ENCODE results near the gene ICA1. TPM values are rescaled to one million over a fixed set of nuclear protein-coding genes. Genes with fewer than 3 reads are reported as not detected.

The ICA1 gene
- total RNA-seq, 1 experiment from 2014 or later: 3.2 TPM

DNA sequence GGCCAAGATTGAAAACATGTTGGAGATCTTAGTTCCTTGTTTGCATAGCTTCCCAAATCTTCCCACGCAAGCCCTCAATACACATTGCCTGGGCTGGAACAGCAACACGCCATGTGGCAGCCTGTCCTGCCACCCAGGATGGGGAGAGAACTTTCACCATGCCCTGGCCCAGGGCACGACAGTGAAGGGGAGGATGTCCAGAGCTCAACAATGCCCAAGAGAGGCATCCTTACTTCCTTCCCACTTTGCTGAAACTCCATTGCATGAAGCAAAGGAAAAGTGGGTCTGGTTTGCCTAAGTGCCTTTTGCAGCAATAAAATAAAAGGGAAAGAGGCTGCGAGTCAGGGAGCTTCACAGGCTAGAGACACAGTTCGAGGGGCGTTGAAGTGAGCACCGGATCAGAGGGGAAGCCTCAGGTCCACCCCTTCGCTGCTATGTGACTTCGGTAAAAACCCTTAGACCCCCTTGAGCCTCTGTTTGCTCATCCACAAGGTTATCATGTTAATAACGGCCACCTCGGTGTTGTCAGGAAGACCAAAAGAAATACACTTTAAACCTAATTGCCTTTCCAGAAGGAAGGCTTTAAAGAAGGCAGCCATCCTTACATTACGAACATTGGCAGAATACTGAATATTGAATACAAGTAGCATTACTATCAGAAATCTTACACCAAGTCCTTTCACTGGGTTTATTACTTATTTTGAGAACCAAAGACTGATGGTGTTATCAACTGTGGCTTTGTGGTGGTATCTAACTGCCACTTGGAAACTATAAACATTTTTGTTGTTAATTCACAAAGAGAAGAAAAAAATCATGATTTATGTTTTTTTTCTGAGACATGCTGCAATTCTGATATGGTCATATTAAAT, 133.3 kb downstream of the ICA1 start:
- TF ChIP-seq EZH2phosphoT487 (IDR thresholded peaks at IDR 0.05; ENCODE audit: borderline replicate concordance, low read length): no peak
- TF ChIP-seq EZH2 (IDR thresholded peaks at IDR 0.05; ENCODE audit: low read length, unreplicated experiment): no peak
- TF ChIP-seq, protein P1, sequence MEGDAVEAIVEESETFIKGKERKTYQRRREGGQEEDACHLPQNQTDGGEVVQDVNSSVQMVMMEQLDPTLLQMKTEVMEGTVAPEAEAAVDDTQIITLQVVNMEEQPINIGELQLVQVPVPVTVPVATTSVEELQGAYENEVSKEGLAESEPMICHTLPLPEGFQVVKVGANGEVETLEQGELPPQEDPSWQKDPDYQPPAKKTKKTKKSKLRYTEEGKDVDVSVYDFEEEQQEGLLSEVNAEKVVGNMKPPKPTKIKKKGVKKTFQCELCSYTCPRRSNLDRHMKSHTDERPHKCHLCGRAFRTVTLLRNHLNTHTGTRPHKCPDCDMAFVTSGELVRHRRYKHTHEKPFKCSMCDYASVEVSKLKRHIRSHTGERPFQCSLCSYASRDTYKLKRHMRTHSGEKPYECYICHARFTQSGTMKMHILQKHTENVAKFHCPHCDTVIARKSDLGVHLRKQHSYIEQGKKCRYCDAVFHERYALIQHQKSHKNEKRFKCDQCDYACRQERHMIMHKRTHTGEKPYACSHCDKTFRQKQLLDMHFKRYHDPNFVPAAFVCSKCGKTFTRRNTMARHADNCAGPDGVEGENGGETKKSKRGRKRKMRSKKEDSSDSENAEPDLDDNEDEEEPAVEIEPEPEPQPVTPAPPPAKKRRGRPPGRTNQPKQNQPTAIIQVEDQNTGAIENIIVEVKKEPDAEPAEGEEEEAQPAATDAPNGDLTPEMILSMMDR (conservative IDR thresholded peaks at IDR 0.05; ENCODE audit: low read depth, low read length): no peak
- DNase-seq (no peak), ATAC-seq (no peak)
- ChIA-PET CTCF (no interaction called here), POLR2A (ENCODE audit: unreplicated experiment) (no interaction called here)
- H3K4me3 ChIP-seq (ENCODE audit: low read length): no peak overlapping the region
- no peaks in the 10 kb centered on the region for H3K36me3 ChIP-seq (ENCODE audit: low read depth, low read length)
- no peak overlapping the region for H3K9ac ChIP-seq (ENCODE audit: low read length)
- BruUV-seq (replicated peaks): no TSS peak
- H3K27me3 ChIP-seq (ENCODE audit: low read length): no peaks in the 10 kb centered on the region
- H3F3A ChIP-seq (ENCODE audit: low read length, unreplicated experiment): no peaks in the 10 kb centered on the region
- H3K9me3 ChIP-seq (ENCODE audit: low read length): no peaks in the 10 kb centered on the region
- H3K4me2 ChIP-seq (ENCODE audit: low read length): no peak overlapping the region
- no peaks in the 10 kb centered on the region for H3K4me1 ChIP-seq (ENCODE audit: insufficient read depth, low read length)
- intact Hi-C loops (cut with micrococcal nuclease): no loop called here
- H2AFZ ChIP-seq (ENCODE audit: low read length): no peak overlapping the region
- H3K27ac ChIP-seq (ENCODE audit: low read length): no peak overlapping the region
- H3K9me2 ChIP-seq (replicated peaks; ENCODE audit: low read length): no peaks in the 10 kb centered on the region
- no peaks in the 10 kb centered on the region for H3K79me2 ChIP-seq (ENCODE audit: low read length)
- no peaks in the 10 kb centered on the region for H4K20me1 ChIP-seq (ENCODE audit: low read length)

DNA sequence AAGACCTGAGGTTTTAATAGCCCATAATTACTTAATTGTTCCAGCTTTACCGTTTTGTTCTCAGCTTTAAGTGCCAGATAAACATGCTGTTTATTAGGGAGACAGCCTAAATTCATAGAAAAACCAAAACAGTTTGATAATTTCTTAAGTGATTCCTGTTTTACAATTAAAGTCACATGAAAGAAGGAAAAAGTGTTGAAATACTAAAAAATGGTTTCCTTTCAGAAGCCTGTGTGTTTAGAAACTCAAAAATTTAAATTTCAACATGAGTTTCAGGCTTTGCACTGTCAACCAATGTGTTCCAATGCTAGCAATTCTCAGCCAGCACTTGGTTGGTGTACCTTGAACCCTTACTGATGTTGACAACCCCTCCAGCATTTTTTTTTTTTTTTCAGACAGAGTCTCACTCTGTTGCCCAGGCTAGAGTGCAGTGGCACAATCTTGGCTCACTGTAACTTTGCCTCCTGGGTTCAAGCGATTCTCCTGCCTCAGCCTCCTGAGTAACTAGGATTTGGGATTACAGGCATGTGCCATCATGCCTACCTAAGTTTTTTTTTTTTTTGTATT, 135.3 kb downstream of the ICA1 start:
- no peaks in the 10 kb centered on the region for H3K4me1 ChIP-seq (ENCODE audit: insufficient read depth, low read length)
- intact Hi-C loops (cut with micrococcal nuclease): no loop called here
- TF ChIP-seq EZH2phosphoT487 (IDR thresholded peaks at IDR 0.05; ENCODE audit: borderline replicate concordance, low read length) (no peak), EZH2 (IDR thresholded peaks at IDR 0.05; ENCODE audit: low read length, unreplicated experiment) (no peak)
- TF ChIP-seq, protein P1 (conservative IDR thresholded peaks at IDR 0.05; ENCODE audit: low read depth, low read length): no peak
- ATAC-seq (no peak), DNase-seq (no peak)
- H3K27ac ChIP-seq (ENCODE audit: low read length): no peak overlapping the region
- H3K27me3 ChIP-seq (ENCODE audit: low read length): no peaks in the 10 kb centered on the region
- no peak overlapping the region for H3K9ac ChIP-seq (ENCODE audit: low read length)
- no peaks in the 10 kb centered on the region for H3K36me3 ChIP-seq (ENCODE audit: low read depth, low read length)
- no peak overlapping the region for H3K4me2 ChIP-seq (ENCODE audit: low read length)
- ChIA-PET POLR2A (ENCODE audit: unreplicated experiment) (no interaction called here), CTCF (no interaction called here)
- H3F3A ChIP-seq (ENCODE audit: low read length, unreplicated experiment): no peaks in the 10 kb centered on the region
- H3K9me2 ChIP-seq (replicated peaks; ENCODE audit: low read length): no peaks in the 10 kb centered on the region
- H4K20me1 ChIP-seq (ENCODE audit: low read length): no peaks in the 10 kb centered on the region
- H2AFZ ChIP-seq (ENCODE audit: low read length): no peak overlapping the region
- no peaks in the 10 kb centered on the region for H3K9me3 ChIP-seq (ENCODE audit: low read length)
- H3K79me2 ChIP-seq (ENCODE audit: low read length): no peaks in the 10 kb centered on the region
- H3K4me3 ChIP-seq (ENCODE audit: low read length): no peak overlapping the region
- BruUV-seq (replicated peaks): no TSS peak

Measured in PC-3 (cell line).